GM23338 (cell line): ENCODE measurements around the gene RAVER1. TPM values are rescaled to one million over a fixed set of nuclear protein-coding genes. Genes with fewer than 3 reads are reported as not detected.

Source experiments
- ATAC-seq: fragments of 200-7000 bp; cut with Tn5 transposase; 3 replicates; pipeline ENCODE4 v1.9.1; 2020
- DNase-seq: peaks from one replicate; pipeline ENCODE4 v3.0.0-alpha.2; 2015; ENCODE audit warnings: low spot score
- H2AFZ ChIP-seq: fragments of 200-600 bp; sonication (generic); 2 replicates; pipeline ENCODE4 v1.8.0; 2016; ENCODE audit warnings: antibody characterized with exemption, mild to moderate bottlenecking, moderate library complexity
- H3F3A ChIP-seq: fragments of 200-600 bp; sonication (generic); replicated peaks from 2 replicates; pipeline ENCODE4 v1.8.0; 2017; ENCODE audit warnings: antibody characterized with exemption, mixed run types, low read depth
- H3K27ac ChIP-seq: fragments of 200-600 bp; sonication (generic); 2 replicates; pipeline ENCODE4 v1.6.1; 2016; ENCODE audit warnings: low read depth
- H3K27me3 ChIP-seq: fragments of 200-600 bp; sonication (generic); 2 replicates; pipeline ENCODE4 v1.8.0; 2016; ENCODE audit warnings: mild to moderate bottlenecking, mixed run types, moderate library complexity; ENCODE audit not compliant: insufficient read depth
- H3K36me3 ChIP-seq: fragments of 200-600 bp; sonication (generic); 2 replicates; pipeline ENCODE4 v1.8.0; 2016; ENCODE audit warnings: mild to moderate bottlenecking; ENCODE audit not compliant: insufficient read depth
- H3K4me1 ChIP-seq: fragments of 200-600 bp; sonication (generic); 2 replicates; pipeline ENCODE4 v1.8.0; 2016; ENCODE audit warnings: mild to moderate bottlenecking, moderate library complexity; ENCODE audit not compliant: insufficient read depth
- H3K4me2 ChIP-seq: fragments of 200-600 bp; sonication (generic); 2 replicates; pipeline ENCODE4 v1.7.1; 2017; ENCODE audit warnings: mixed run types
- H3K4me3 ChIP-seq: fragments of 200-600 bp; sonication (generic); 2 replicates; pipeline ENCODE4 v1.6.1; 2016; ENCODE audit warnings: mixed run types
- H3K79me2 ChIP-seq: fragments of 200-600 bp; sonication (generic); replicated peaks from 2 replicates; pipeline ENCODE4 v1.8.0; 2017; ENCODE audit warnings: mild to moderate bottlenecking; ENCODE audit not compliant: insufficient read depth
- H3K9me2 ChIP-seq: fragments of 200-600 bp; sonication (generic); 2 replicates; pipeline ENCODE4 v1.8.0; 2017; ENCODE audit not compliant: insufficient read depth
- H4K20me1 ChIP-seq: fragments of 200-600 bp; sonication (generic); replicated peaks from 2 replicates; pipeline ENCODE4 v1.8.0; 2017; ENCODE audit warnings: mild to moderate bottlenecking; ENCODE audit not compliant: insufficient read depth
- H3K27ac Mint-ChIP-seq: 2 replicates; pipeline ENCODE4 v1.8.0; 2020; ENCODE audit warnings: inconsistent platforms, mild to moderate bottlenecking, moderate library complexity, mixed read lengths
- H3K27me3 Mint-ChIP-seq: 3 replicates; pipeline ENCODE4 v1.8.0; 2022; ENCODE audit warnings: low read depth, mild to moderate bottlenecking, moderate library complexity, mixed read lengths, inconsistent platforms; ENCODE audit not compliant: insufficient read depth, poor library complexity
- H3K36me3 Mint-ChIP-seq: 3 replicates; pipeline ENCODE4 v1.8.0; 2021; ENCODE audit warnings: low read depth, mild to moderate bottlenecking, inconsistent platforms, moderate library complexity, mixed read lengths
- H3K4me1 Mint-ChIP-seq: 3 replicates; pipeline ENCODE4 v1.8.0; 2020; ENCODE audit warnings: mild to moderate bottlenecking, inconsistent platforms, mixed read lengths
- H3K4me3 Mint-ChIP-seq: 3 replicates; pipeline ENCODE4 v1.8.0; 2021; ENCODE audit warnings: moderate library complexity, mild to moderate bottlenecking, inconsistent platforms, mixed read lengths
- H3K9me3 Mint-ChIP-seq: 3 replicates; pipeline ENCODE4 v1.8.0; 2020; ENCODE audit warnings: moderate library complexity, mild to moderate bottlenecking, inconsistent platforms, mixed read lengths
- ETS1 ChIP-seq: IDR thresholded peaks from 2 replicates; pipeline ENCODE4 v1.6.1; 2016; ENCODE audit warnings: antibody characterized with exemption
- EZH2 ChIP-seq: fragments of 200-600 bp; sonication (generic); IDR thresholded peaks from one replicate; pipeline ENCODE4 v1.8.0; 2017; ENCODE audit warnings: antibody characterized with exemption, mild to moderate bottlenecking, low read depth; ENCODE audit not compliant: unreplicated experiment
- EZH2phosphoT487 ChIP-seq: fragments of 200-600 bp; sonication (generic); IDR thresholded peaks from one replicate; pipeline ENCODE4 v1.8.1; 2018; ENCODE audit warnings: antibody characterized with exemption; ENCODE audit not compliant: unreplicated experiment
- JUNB ChIP-seq: IDR thresholded peaks from one replicate; pipeline ENCODE4 v1.6.1; 2016; ENCODE audit warnings: antibody characterized with exemption; ENCODE audit not compliant: unreplicated experiment
- POLR2AphosphoS5 ChIP-seq: IDR thresholded peaks from 2 replicates; pipeline ENCODE4 v1.6.1; 2016; ENCODE audit warnings: antibody characterized with exemption, low read depth
- STAT1 ChIP-seq: IDR thresholded peaks from one replicate; pipeline ENCODE4 v1.6.1; 2016; ENCODE audit warnings: antibody characterized with exemption; ENCODE audit not compliant: unreplicated experiment
- ZNF114 ChIP-seq: fragments of 250-450 bp; sonication (Bioruptor Pico); IDR thresholded peaks from 2 replicates; pipeline ENCODE4 v1.5.0; 2020; ENCODE audit warnings: mild to moderate bottlenecking, moderate library complexity
- ZNF331 ChIP-seq: fragments of 250-450 bp; sonication (Bioruptor Pico); IDR thresholded peaks from 2 replicates; pipeline ENCODE4 v1.5.0; 2020; ENCODE audit warnings: low read depth, mild to moderate bottlenecking, moderate library complexity
- polyA plus RNA-seq: library from polyadenylated mRNA; unstranded; fragments of >200 nt; fragmentation: Nextera tagmentation; extraction: Ambion mirVana; gene quantifications from 2 replicates; pipeline ENCODE4 v1.2.1, GENCODE V29; 2016
- total RNA-seq: library from RNA; depleted of rRNA; stranded (reverse); fragments of >200 nt; shearing (Covaris generic); gene quantifications from 2 replicates; pipeline ENCODE4 v1.2.3, GENCODE V29; 2014
- TF ChIP-seq, protein P1 (sequence below): IDR thresholded peaks from one replicate; pipeline ENCODE4 v1.6.1; 2018; ENCODE audit warnings: antibody characterized with exemption; ENCODE audit not compliant: unreplicated experiment

Gene RAVER1
- total and polyA plus RNA-seq, 2 experiments from 2014 or later, result 25.5 to 88.3 TPM

DNA sequence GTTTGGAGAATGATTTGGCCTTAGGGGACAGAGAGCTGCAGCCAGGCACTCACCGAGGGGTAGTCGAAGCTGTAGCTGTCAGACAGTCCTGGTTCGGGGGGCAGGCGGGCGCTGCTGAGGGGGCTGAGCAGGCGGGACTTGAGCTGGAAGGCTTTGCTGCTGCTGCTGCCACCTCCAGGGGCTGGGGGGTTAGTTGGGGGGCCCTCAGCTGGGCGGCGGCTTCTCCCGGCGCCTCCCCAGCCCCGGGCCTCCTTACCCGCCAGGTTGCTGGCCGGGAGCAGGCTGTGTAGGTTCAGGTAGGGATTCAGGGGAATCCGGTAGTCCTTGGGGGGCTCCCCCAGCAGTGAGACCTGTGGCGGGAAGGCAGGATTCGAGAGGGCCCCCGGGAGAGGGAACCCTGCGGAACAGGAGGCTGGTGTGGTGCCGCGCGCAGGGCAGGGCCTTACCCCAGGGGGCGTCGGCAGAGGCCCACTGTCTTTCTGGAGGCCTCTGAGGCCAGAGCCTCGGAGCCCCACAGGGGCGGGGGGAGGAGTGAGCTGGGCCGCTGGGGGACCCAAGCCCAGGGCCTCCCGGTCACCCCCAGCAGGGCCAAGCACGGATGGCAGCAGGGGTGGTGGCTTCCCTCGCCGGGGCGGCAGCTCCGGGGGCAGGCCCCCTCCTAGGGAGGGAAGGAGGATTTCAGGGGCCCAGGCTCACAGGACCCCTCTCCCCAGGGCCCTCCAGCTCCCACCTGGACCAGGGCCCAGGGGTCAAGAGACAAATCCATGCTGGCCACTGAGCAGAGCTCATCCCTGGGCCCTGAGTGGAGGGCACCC, 12.5 kb downstream of the RAVER1 start (continued):
- TF ChIP-seq, protein P1, sequence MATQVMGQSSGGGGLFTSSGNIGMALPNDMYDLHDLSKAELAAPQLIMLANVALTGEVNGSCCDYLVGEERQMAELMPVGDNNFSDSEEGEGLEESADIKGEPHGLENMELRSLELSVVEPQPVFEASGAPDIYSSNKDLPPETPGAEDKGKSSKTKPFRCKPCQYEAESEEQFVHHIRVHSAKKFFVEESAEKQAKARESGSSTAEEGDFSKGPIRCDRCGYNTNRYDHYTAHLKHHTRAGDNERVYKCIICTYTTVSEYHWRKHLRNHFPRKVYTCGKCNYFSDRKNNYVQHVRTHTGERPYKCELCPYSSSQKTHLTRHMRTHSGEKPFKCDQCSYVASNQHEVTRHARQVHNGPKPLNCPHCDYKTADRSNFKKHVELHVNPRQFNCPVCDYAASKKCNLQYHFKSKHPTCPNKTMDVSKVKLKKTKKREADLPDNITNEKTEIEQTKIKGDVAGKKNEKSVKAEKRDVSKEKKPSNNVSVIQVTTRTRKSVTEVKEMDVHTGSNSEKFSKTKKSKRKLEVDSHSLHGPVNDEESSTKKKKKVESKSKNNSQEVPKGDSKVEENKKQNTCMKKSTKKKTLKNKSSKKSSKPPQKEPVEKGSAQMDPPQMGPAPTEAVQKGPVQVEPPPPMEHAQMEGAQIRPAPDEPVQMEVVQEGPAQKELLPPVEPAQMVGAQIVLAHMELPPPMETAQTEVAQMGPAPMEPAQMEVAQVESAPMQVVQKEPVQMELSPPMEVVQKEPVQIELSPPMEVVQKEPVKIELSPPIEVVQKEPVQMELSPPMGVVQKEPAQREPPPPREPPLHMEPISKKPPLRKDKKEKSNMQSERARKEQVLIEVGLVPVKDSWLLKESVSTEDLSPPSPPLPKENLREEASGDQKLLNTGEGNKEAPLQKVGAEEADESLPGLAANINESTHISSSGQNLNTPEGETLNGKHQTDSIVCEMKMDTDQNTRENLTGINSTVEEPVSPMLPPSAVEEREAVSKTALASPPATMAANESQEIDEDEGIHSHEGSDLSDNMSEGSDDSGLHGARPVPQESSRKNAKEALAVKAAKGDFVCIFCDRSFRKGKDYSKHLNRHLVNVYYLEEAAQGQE, result no peak
- TF ChIP-seq ZNF331 (CRISPR knock-in tag), result no peak
- TF ChIP-seq POLR2AphosphoS5, result no peak
- no peak for TF ChIP-seq EZH2phosphoT487
- TF ChIP-seq JUNB, result no peak
- no peak for TF ChIP-seq ZNF114 (CRISPR knock-in tag)

DNA sequence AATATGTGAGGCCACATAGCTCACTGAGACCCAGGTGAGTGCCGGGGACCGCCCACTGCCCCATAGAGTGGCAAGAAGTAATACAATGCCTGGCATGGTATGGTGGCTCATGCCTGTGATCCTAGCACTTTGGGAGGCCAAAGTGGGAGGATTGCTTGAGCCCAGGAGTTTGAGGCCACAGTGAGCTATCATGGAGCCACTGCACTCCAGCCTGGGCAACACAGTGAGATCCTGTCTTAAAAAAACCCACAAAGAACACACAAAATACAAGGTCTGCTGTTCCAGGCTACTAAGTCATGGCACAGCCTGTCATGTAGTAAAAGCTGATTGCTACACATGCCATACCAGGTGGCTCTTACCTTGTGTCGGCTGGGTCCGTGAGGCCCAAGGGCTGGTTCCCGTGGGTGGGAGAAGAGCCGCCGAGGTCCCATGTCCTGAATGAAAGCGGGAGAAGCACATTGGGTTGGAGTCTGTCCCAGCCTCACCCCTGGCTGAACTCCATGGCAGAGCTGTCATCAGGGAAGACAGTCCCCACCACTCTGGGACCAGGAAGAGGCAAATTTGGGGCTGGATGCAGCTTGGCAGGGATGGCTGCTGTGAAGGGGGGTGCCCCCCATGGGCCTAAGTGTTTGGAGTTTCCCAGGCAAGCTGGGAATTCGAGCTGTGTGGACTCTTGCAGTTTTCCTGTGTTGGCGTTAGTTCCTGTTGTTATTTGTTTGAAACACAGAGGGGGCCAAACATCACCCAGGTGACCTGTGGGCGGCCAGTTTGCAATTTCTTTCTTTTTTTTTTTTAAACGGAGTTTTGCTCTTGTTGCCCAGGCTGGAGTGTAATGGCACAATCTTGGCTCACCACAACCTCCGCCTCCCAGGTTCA, 14.3 kb downstream of the RAVER1 start:
- Mint-ChIP-seq H3K36me3 (peaks cover 39% of the 10 kb centered on the region), H3K27me3 (peaks cover 9% of the 10 kb centered on the region), H3K4me3 (no peak overlapping the region), H3K9me3 (no peaks in the 10 kb centered on the region), H3K27ac (no peak overlapping the region), H3K4me1 (peaks cover 13% of the 10 kb centered on the region; the same call in 2 of the 3 replicates)
- Histone ChIP-seq H2AFZ (no peak overlapping the region), H3K4me3 (no peak overlapping the region), H3K27me3 (no peaks in the 10 kb centered on the region), H3K4me2 (no peak overlapping the region), H3F3A (peaks cover 12% of the 10 kb centered on the region), H3K79me2 (peaks cover 6% of the 10 kb centered on the region), H4K20me1 (peaks cover 3% of the 10 kb centered on the region; the same call in 1 of the 2 replicates), H3K4me1 (peaks cover 12% of the 10 kb centered on the region; the same call in 1 of the 2 replicates), H3K27ac (no peak overlapping the region), H3K9me2 (no peaks in the 10 kb centered on the region), H3K36me3 (peaks cover 10% of the 10 kb centered on the region; the same call in 1 of the 2 replicates)
- DNase-seq, result no peak
- no peak for TF ChIP-seq ETS1
- TF ChIP-seq STAT1, result no peak
- no peak for TF ChIP-seq EZH2
- TF ChIP-seq, protein P1, result no peak
- no peak for TF ChIP-seq POLR2AphosphoS5
- no peak for TF ChIP-seq ZNF331 (CRISPR knock-in tag)
- ATAC-seq, result no peak
